ENCODE measurements around the gene FADS3. TPM values are rescaled to one million over a fixed set of nuclear protein-coding genes. Genes with fewer than 3 reads are reported as not detected.

Gene FADS3
- total RNA-seq, 1 donor from 2014 or later, result 15.0 TPM

Other genes starting within 250 kb of the FADS3 start
- gene DAGLA, start 211.2 kb downstream of the FADS3 start, total RNA-seq, result 0.35 TPM
- 15.9 TPM for gene MYRF, start 138.9 kb downstream of the FADS3 start, total RNA-seq
- gene TMEM258, start 98.9 kb downstream of the FADS3 start, total RNA-seq, result 58.5 TPM
- 5.1 TPM for gene FEN1, start 98.6 kb downstream of the FADS3 start, total RNA-seq
- gene FADS1, start 74.5 kb downstream of the FADS3 start, total RNA-seq, result 34.6 TPM
- gene FADS2, start 63.2 kb downstream of the FADS3 start, total RNA-seq, result 113 TPM
- gene RAB3IL1, start 26.0 kb upstream of the FADS3 start, total RNA-seq, result 4.0 TPM
- 0.63 TPM for gene BEST1, start 58.8 kb upstream of the FADS3 start, total RNA-seq
- 938 TPM for gene FTH1, start 76.1 kb upstream of the FADS3 start, total RNA-seq
- 7.3 TPM for gene INCENP, start 232.5 kb upstream of the FADS3 start, total RNA-seq